ENCODE data around the gene WDR6.

WDR6 gene

GRCh38 chr3:49030321-49030720 is 23.1 kb downstream of the WDR6 start:
- DNase-seq: no peak

GRCh38 chr3:49032646-49033304 is 25.6 kb downstream of the WDR6 start:
- no peak for DNase-seq

GRCh38 chr3:49034650-49035049 is 27.5 kb downstream of the WDR6 start:
- no peak for DNase-seq

GRCh38 chr3:49035281-49035680 is 28.1 kb downstream of the WDR6 start:
- no peak for DNase-seq

GRCh38 chr3:49053543-49053942 is 46.4 kb downstream of the WDR6 start:
- DNase-seq: no peak

GRCh38 chr3:49054344-49054862 is 47.2 kb downstream of the WDR6 start:
- no peak for DNase-seq

- DNase-seq: no peak
These were observed 50.1 kb downstream of the WDR6 start for GRCh38 chr3:49057268-49057667.

GRCh38 chr3:49058011-49058410 is 50.8 kb downstream of the WDR6 start:
- DNase-seq: no peak
